Type B pancreatic cell (in vitro differentiated cells): ENCODE results near the gene FBLN2. TPM values are rescaled to one million over a fixed set of nuclear protein-coding genes. Genes with fewer than 3 reads are reported as not detected.

Experiments
- DNase-seq: peaks from one replicate; pipeline ENCODE4 v3.0.0; 2021; ENCODE audit warnings: mixed read lengths; ENCODE audit not compliant: unreplicated experiment; ENCODE audit errors: extremely low spot score
- H3K27ac Mint-ChIP-seq: 2 replicates; pipeline ENCODE4 v1.8.0; 2021; ENCODE audit warnings: mild to moderate bottlenecking, mixed read lengths
- H3K27me3 Mint-ChIP-seq: 2 replicates; pipeline ENCODE4 v1.8.0; 2021; ENCODE audit warnings: mixed read lengths
- H3K36me3 Mint-ChIP-seq: 2 replicates; pipeline ENCODE4 v1.8.0; 2021; ENCODE audit warnings: mixed read lengths
- H3K4me1 Mint-ChIP-seq: one replicate; pipeline ENCODE4 v1.8.0; 2021; ENCODE audit warnings: mixed read lengths; ENCODE audit not compliant: unreplicated experiment
- H3K4me3 Mint-ChIP-seq: 2 replicates; pipeline ENCODE4 v1.8.0; 2021; ENCODE audit warnings: mild to moderate bottlenecking, mixed read lengths
- H3K9me3 Mint-ChIP-seq: 2 replicates; pipeline ENCODE4 v1.8.0; 2021; ENCODE audit warnings: mixed read lengths
- total RNA-seq: library from RNA; stranded (reverse); gene quantifications from 2 replicates; pipeline ENCODE4 v1.2.1, GENCODE V29; 2021; ENCODE audit warnings: low replicate concordance
- TF ChIP-seq, protein P1 (sequence below): fragments of 200-600 bp; sonication (generic); conservative IDR thresholded peaks from 2 replicates; pipeline ENCODE4 v1.5.0; 2021; ENCODE audit warnings: antibody characterized with exemption, mild to moderate bottlenecking

The FBLN2 gene
- total RNA-seq, 1 donor from 2014 or later, result 67.6 TPM

DNA sequence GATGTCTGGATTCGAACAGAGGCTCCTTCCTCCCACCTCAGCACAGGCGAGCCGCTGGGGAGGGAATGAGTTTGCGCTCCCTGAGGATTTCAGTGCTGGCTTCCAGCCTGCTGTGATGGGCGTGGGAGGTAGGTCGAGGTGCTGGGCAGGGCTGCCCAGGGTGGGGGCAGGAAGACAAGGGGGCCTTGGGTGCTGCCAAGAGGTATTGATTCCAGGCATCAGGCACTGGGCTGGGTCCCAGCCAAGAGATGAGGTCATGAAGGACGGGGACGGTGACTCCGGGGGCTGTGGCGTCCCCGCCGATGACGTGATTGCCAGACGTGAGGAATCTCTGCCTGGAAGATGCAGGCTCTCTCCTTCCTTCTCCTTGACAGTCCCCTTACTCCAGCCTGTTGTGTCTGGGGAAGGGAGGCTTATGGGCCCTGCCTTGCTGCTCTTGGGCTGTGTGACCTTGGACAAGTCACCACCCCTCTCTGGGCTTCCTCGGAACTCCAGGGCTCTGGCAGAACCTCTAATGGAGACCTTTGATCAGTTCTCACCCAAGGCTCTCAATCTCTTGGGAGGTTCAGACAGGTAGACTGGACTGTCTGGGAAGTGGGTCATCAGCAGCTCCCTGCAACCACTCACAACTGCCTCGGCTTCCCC lies 116.8 kb downstream of the FBLN2 start:
- H3K36me3 Mint-ChIP-seq, result no peaks in the 10 kb centered on the region
- TF ChIP-seq, protein P1, sequence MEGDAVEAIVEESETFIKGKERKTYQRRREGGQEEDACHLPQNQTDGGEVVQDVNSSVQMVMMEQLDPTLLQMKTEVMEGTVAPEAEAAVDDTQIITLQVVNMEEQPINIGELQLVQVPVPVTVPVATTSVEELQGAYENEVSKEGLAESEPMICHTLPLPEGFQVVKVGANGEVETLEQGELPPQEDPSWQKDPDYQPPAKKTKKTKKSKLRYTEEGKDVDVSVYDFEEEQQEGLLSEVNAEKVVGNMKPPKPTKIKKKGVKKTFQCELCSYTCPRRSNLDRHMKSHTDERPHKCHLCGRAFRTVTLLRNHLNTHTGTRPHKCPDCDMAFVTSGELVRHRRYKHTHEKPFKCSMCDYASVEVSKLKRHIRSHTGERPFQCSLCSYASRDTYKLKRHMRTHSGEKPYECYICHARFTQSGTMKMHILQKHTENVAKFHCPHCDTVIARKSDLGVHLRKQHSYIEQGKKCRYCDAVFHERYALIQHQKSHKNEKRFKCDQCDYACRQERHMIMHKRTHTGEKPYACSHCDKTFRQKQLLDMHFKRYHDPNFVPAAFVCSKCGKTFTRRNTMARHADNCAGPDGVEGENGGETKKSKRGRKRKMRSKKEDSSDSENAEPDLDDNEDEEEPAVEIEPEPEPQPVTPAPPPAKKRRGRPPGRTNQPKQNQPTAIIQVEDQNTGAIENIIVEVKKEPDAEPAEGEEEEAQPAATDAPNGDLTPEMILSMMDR, result no peak
- H3K4me3 Mint-ChIP-seq, result no peak overlapping the region
- H3K27me3 Mint-ChIP-seq, result peaks cover 17% of the 10 kb centered on the region
- DNase-seq, result no peak
- no peak overlapping the region for H3K27ac Mint-ChIP-seq
- H3K4me1 Mint-ChIP-seq, result no peaks in the 10 kb centered on the region
- no peaks in the 10 kb centered on the region for H3K9me3 Mint-ChIP-seq

DNA sequence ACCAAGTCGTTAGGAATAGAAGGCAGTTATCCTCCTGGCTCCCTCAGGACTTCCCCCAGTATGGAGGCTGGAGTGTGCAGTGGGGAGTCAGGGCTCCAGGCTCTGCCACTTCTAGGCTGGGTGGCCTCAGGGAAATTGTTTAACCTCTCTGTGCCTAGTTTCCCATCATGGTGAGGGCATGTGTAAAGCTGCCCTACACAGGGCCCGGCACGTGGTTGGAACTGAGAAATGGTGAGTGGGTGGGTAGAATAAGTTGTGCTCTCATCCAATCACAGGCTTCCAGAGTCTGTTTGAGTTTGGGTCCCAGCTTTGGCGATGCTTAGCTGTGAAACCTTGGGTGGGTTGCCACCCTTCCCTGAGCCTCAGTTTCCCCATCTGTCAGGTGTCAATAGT lies 117.3 kb downstream of the FBLN2 start:
- Mint-ChIP-seq H3K4me1 (no peaks in the 10 kb centered on the region), H3K36me3 (no peaks in the 10 kb centered on the region), H3K9me3 (no peaks in the 10 kb centered on the region), H3K4me3 (no peak overlapping the region), H3K27ac (no peak overlapping the region), H3K27me3 (peaks cover 17% of the 10 kb centered on the region)
- TF ChIP-seq, protein P1, result no peak
- DNase-seq, result no peak

DNA sequence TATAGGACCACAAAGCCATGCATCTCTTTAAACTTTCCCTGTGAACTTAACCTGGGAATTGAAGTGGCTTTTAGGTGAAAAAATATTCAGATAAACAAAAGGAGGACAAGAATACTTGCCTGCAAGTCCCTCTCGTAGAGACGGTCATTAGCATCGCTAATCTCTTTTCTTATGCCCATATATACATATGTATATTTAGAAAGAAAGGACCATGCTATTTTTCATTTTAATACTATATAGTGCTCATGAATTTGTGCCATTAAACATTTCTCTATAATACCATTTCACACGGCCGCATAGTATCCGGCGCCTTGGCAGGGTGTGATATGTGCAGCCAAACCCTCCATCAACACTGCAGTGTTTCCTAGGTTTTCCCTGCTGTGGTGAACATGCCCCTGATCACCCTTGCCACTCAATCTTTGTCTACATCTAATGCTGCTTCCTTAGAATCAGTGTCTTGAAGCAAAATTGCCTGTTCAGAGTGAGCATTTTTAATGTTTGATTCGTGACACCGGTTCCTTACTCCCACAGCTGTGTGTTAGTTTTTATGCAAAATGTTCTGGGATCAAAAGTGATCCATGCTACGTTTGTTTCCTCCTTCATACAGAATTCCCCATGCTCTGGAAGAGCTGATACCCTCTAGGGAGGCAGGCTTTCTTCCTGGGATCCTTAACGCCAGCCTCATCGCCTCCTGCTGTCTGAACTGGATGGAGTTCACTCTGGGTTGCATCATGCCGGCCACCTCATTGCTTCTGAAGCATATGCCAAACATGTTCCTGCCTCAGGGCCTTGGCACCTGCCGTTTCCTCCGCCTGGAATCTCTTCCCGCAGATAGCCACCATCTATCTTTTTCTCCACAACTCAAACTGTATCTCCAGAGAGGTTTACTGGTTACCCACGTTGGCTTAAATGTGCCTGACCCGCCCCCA lies 118.1 kb downstream of the FBLN2 start:
- TF ChIP-seq, protein P1, result no peak
- no peak overlapping the region for H3K27ac Mint-ChIP-seq

DNA sequence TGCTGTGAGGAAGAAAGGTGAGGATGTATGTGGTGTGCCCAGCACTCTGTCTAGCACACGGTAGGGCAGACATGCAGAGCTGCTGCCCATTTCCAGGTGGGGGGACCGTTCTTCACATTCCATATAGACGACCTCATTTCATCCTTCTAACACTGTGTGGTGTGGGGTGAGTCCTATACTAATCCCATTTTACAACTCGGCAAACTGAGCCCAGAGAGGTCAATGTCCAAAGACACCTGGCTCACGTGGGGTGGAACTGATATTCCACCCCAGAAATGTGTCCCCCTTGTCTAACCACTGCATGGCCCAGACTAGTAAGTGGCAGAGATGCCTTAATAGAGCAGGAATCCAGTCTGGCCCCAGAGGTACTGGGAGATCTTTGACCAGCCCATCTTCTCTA lies 119.2 kb downstream of the FBLN2 start:
- Mint-ChIP-seq H3K27ac (no peak overlapping the region), H3K27me3 (peaks cover 18% of the 10 kb centered on the region), H3K4me3 (no peak overlapping the region), H3K4me1 (no peaks in the 10 kb centered on the region), H3K36me3 (no peaks in the 10 kb centered on the region), H3K9me3 (no peaks in the 10 kb centered on the region)
- TF ChIP-seq, protein P1, result no peak
- DNase-seq, result no peak

More for the DNA sequence above, 118.1 kb downstream of the FBLN2 start:
- no peak for DNase-seq
- no peaks in the 10 kb centered on the region for H3K9me3 Mint-ChIP-seq
- no peaks in the 10 kb centered on the region for H3K36me3 Mint-ChIP-seq
- H3K27me3 Mint-ChIP-seq, result peaks cover 14% of the 10 kb centered on the region
- H3K4me3 Mint-ChIP-seq, result no peak overlapping the region
- H3K4me1 Mint-ChIP-seq, result no peaks in the 10 kb centered on the region

DNA sequence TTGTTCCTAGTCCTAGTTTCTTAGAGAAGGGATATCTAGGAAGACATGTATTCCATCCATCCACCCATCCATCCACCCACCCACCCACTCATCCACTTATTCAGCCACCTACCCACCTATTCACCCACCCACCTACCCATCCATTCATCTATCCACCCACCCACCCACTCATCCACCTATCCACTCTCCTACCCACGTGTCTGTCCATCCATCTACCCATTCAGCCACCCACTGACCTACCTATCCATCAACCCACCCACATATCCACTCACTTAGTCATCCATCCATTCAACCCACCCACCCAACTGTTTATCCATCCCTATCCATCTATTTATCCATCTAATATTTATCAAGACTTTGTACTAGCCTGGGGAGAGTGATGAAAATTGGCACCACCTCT lies 120.5 kb downstream of the FBLN2 start:
- DNase-seq, result no peak
- Mint-ChIP-seq H3K36me3 (no peaks in the 10 kb centered on the region), H3K9me3 (no peaks in the 10 kb centered on the region), H3K4me3 (no peak overlapping the region), H3K4me1 (no peaks in the 10 kb centered on the region), H3K27me3 (peaks cover 25% of the 10 kb centered on the region), H3K27ac (no peak overlapping the region)
- TF ChIP-seq, protein P1, result no peak
